HEK293 (cell line): ENCODE data around the gene NPHS2.

Source experiments
- GFI1B ChIP-seq: fragments of 450-650 bp; formaldehyde crosslinking; IDR thresholded peaks from 2 replicates; pipeline ENCODE4 v1.5.1; 2016; ENCODE audit warnings: missing biosample characterization, missing genetic modification characterization
- GLI2 ChIP-seq: fragments of 450-650 bp; formaldehyde crosslinking; IDR thresholded peaks from 2 replicates; pipeline ENCODE4; 2017; ENCODE audit warnings: missing biosample characterization, missing genetic modification characterization, low read depth, borderline replicate concordance
- HOXC10 ChIP-seq: sonication (generic); formaldehyde crosslinking; IDR thresholded peaks from 2 replicates; pipeline ENCODE4 v1.8.1; 2023; ENCODE audit warnings: mild to moderate bottlenecking, missing genetic modification reagents
- OVOL3 ChIP-seq: fragments of 450-650 bp; formaldehyde crosslinking; IDR thresholded peaks from 2 replicates; pipeline ENCODE4 v1.5.1; 2016; ENCODE audit warnings: missing biosample characterization, missing genetic modification characterization
- PRDM6 ChIP-seq: fragments of 450-650 bp; formaldehyde crosslinking; IDR thresholded peaks from 2 replicates; pipeline ENCODE4 v1.5.1; 2017; ENCODE audit warnings: missing biosample characterization, missing genetic modification characterization
- SCRT1 ChIP-seq: fragments of 450-650 bp; formaldehyde crosslinking; IDR thresholded peaks from 2 replicates; pipeline ENCODE4 v1.5.1; 2016; ENCODE audit warnings: missing biosample characterization, missing genetic modification characterization, borderline replicate concordance
- TRIM28 ChIP-seq: IDR thresholded peaks from 2 replicates; pipeline ENCODE4 v1.6.1; 2011; ENCODE audit warnings: low read length, control low read depth, borderline replicate concordance
- YY2 ChIP-seq: fragments of 450-650 bp; formaldehyde crosslinking; IDR thresholded peaks from 2 replicates; pipeline ENCODE4 v1.5.1; 2016; ENCODE audit warnings: missing biosample characterization, missing genetic modification characterization
- ZBTB10 ChIP-seq: fragments of 450-650 bp; formaldehyde crosslinking; IDR thresholded peaks from 2 replicates; pipeline ENCODE4 v1.5.1; 2016; ENCODE audit warnings: missing biosample characterization, missing genetic modification characterization
- ZBTB26 ChIP-seq: fragments of 450-650 bp; formaldehyde crosslinking; optimal IDR thresholded peaks from 2 replicates; pipeline ENCODE3; 2016; ENCODE audit warnings: missing biosample characterization, mild to moderate bottlenecking, missing genetic modification characterization
- ZNF138 ChIP-seq: fragments of 450-650 bp; formaldehyde crosslinking; IDR thresholded peaks from 2 replicates; pipeline ENCODE4 v1.5.1; 2016; ENCODE audit warnings: missing biosample characterization, missing genetic modification characterization, borderline replicate concordance
- ZNF148 ChIP-seq: fragments of 450-650 bp; formaldehyde crosslinking; IDR thresholded peaks from 2 replicates; pipeline ENCODE4 v1.5.0; 2017; ENCODE audit warnings: missing biosample characterization, missing genetic modification characterization, borderline replicate concordance
- ZNF155 ChIP-seq: fragments of 450-650 bp; formaldehyde crosslinking; IDR thresholded peaks from 2 replicates; pipeline ENCODE4 v1.5.1; 2016; ENCODE audit warnings: missing biosample characterization, missing genetic modification characterization
- ZNF16 ChIP-seq: fragments of 450-650 bp; formaldehyde crosslinking; IDR thresholded peaks from 2 replicates; pipeline ENCODE4 v1.5.1; 2016; ENCODE audit warnings: low read depth, missing biosample characterization, missing genetic modification characterization
- ZNF19 ChIP-seq: fragments of 450-650 bp; formaldehyde crosslinking; IDR thresholded peaks from 2 replicates; pipeline ENCODE4; 2016; ENCODE audit warnings: missing biosample characterization, missing genetic modification characterization, low read depth
- ZNF311 ChIP-seq: fragments of 450-650 bp; formaldehyde crosslinking; IDR thresholded peaks from 2 replicates; pipeline ENCODE4 v1.5.1; 2017; ENCODE audit warnings: missing biosample characterization, missing genetic modification characterization, borderline replicate concordance
- ZNF341 ChIP-seq: fragments of 450-650 bp; formaldehyde crosslinking; IDR thresholded peaks from 2 replicates; pipeline ENCODE4; 2016; ENCODE audit warnings: low read depth, missing biosample characterization, missing genetic modification characterization
- ZNF366 ChIP-seq: fragments of 450-650 bp; formaldehyde crosslinking; conservative IDR thresholded peaks from 2 replicates; pipeline ENCODE4 v1.5.1; 2016; ENCODE audit warnings: missing biosample characterization, missing genetic modification characterization
- ZNF37A ChIP-seq: fragments of 450-650 bp; IDR thresholded peaks from 2 replicates; pipeline ENCODE4 v1.5.1; 2018; ENCODE audit warnings: missing biosample characterization, missing genetic modification characterization
- ZNF501 ChIP-seq: fragments of 450-650 bp; formaldehyde crosslinking; IDR thresholded peaks from 2 replicates; pipeline ENCODE4 v1.5.1; 2016; ENCODE audit warnings: missing biosample characterization, missing genetic modification characterization
- ZNF571 ChIP-seq: fragments of 450-650 bp; formaldehyde crosslinking; IDR thresholded peaks from 2 replicates; pipeline ENCODE4 v1.5.0; 2017; ENCODE audit warnings: missing biosample characterization, missing genetic modification characterization
- ZNF670 ChIP-seq: fragments of 450-650 bp; formaldehyde crosslinking; IDR thresholded peaks from 2 replicates; pipeline ENCODE4 v1.5.1; 2016; ENCODE audit warnings: missing biosample characterization, missing genetic modification characterization, low read depth
- ZNF791 ChIP-seq: fragments of 450-650 bp; formaldehyde crosslinking; IDR thresholded peaks from 2 replicates; pipeline ENCODE4 v1.5.1; 2016; ENCODE audit warnings: missing biosample characterization, missing genetic modification characterization
- TF ChIP-seq, protein P1 (sequence below): fragments of 450-650 bp; formaldehyde crosslinking; IDR thresholded peaks from 2 replicates; pipeline ENCODE4 v1.5.1; 2016; ENCODE audit warnings: missing biosample characterization, missing genetic modification characterization
- TF ChIP-seq, protein P2 (sequence below): fragments of 450-650 bp; formaldehyde crosslinking; IDR thresholded peaks from 2 replicates; pipeline ENCODE4 v1.5.1; 2016; ENCODE audit warnings: missing biosample characterization, missing genetic modification characterization, low read depth
- TF ChIP-seq, protein P3 (sequence below): fragments of 450-650 bp; formaldehyde crosslinking; IDR thresholded peaks from 2 replicates; pipeline ENCODE4 v1.5.1; 2016; ENCODE audit warnings: missing biosample characterization, missing genetic modification characterization

The NPHS2 gene

GRCh38 chr1:179586107-179586823 lies 10.5 kb upstream of the NPHS2 start (continued):
- TF ChIP-seq ZNF37A, result no peak
- no peak for TF ChIP-seq ZNF341 (tag by site-specific recombination)
- TF ChIP-seq TRIM28, result no peak
- TF ChIP-seq SCRT1 (tag by site-specific recombination), result no peak
- no peak for TF ChIP-seq ZNF311 (tag by site-specific recombination)
- no peak for TF ChIP-seq PRDM6
- TF ChIP-seq HOXC10 (CRISPR knock-in tag), result no peak
- TF ChIP-seq ZBTB10 (tag by site-specific recombination), result peak; percentile 61
- no peak for TF ChIP-seq ZNF138 (tag by site-specific recombination)
- TF ChIP-seq OVOL3 (tag by site-specific recombination), result no peak
- no peak for TF ChIP-seq YY2
- TF ChIP-seq, protein P1, sequence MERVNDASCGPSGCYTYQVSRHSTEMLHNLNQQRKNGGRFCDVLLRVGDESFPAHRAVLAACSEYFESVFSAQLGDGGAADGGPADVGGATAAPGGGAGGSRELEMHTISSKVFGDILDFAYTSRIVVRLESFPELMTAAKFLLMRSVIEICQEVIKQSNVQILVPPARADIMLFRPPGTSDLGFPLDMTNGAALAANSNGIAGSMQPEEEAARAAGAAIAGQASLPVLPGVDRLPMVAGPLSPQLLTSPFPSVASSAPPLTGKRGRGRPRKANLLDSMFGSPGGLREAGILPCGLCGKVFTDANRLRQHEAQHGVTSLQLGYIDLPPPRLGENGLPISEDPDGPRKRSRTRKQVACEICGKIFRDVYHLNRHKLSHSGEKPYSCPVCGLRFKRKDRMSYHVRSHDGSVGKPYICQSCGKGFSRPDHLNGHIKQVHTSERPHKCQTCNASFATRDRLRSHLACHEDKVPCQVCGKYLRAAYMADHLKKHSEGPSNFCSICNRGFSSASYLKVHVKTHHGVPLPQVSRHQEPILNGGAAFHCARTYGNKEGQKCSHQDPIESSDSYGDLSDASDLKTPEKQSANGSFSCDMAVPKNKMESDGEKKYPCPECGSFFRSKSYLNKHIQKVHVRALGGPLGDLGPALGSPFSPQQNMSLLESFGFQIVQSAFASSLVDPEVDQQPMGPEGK (tag by site-specific recombination), result peak; percentile 73
- TF ChIP-seq ZNF16 (tag by site-specific recombination), result no peak
- TF ChIP-seq ZNF670, result no peak
- TF ChIP-seq ZNF501 (tag by site-specific recombination), result no peak
- no peak for TF ChIP-seq ZNF155 (tag by site-specific recombination)
- no peak for TF ChIP-seq ZNF148 (tag by site-specific recombination)
- TF ChIP-seq, protein P2, sequence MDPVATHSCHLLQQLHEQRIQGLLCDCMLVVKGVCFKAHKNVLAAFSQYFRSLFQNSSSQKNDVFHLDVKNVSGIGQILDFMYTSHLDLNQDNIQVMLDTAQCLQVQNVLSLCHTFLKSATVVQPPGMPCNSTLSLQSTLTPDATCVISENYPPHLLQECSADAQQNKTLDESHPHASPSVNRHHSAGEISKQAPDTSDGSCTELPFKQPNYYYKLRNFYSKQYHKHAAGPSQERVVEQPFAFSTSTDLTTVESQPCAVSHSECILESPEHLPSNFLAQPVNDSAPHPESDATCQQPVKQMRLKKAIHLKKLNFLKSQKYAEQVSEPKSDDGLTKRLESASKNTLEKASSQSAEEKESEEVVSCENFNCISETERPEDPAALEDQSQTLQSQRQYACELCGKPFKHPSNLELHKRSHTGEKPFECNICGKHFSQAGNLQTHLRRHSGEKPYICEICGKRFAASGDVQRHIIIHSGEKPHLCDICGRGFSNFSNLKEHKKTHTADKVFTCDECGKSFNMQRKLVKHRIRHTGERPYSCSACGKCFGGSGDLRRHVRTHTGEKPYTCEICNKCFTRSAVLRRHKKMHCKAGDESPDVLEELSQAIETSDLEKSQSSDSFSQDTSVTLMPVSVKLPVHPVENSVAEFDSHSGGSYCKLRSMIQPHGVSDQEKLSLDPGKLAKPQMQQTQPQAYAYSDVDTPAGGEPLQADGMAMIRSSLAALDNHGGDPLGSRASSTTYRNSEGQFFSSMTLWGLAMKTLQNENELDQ, result no peak
- no peak for TF ChIP-seq GLI2
- TF ChIP-seq, protein P3, sequence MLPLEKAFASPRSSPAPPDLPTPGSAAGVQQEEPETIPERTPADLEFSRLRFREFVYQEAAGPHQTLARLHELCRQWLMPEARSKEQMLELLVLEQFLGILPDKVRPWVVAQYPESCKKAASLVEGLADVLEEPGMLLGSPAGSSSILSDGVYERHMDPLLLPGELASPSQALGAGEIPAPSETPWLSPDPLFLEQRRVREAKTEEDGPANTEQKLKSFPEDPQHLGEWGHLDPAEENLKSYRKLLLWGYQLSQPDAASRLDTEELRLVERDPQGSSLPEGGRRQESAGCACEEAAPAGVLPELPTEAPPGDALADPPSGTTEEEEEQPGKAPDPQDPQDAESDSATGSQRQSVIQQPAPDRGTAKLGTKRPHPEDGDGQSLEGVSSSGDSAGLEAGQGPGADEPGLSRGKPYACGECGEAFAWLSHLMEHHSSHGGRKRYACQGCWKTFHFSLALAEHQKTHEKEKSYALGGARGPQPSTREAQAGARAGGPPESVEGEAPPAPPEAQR (tag by site-specific recombination), result no peak
- no peak for TF ChIP-seq ZNF571
- no peak for TF ChIP-seq GFI1B (tag by site-specific recombination)
- TF ChIP-seq ZNF366 (tag by site-specific recombination), result no peak
- no peak for TF ChIP-seq ZNF791
- TF ChIP-seq ZBTB26, result peak; percentile 86
- no peak for TF ChIP-seq ZNF19 (tag by site-specific recombination)
